OCI-LY1 (cell line): ENCODE data around the gene STX8.

Source experiments
- H2AFZ ChIP-seq: fragments of 200-600 bp; sonication (generic), shearing (Covaris generic); 2 replicates; pipeline ENCODE4 v1.6.0; 2014; ENCODE audit warnings: antibody characterized with exemption, mild to moderate bottlenecking, low read length
- H3F3A ChIP-seq: fragments of 200-600 bp; sonication (generic), shearing (Covaris generic); 2 replicates; pipeline ENCODE4 v1.6.0; 2014; ENCODE audit warnings: mild to moderate bottlenecking, antibody characterized with exemption, low read length, moderate library complexity; ENCODE audit not compliant: insufficient read depth
- H3K27ac ChIP-seq: fragments of 200-600 bp; sonication (generic); 2 replicates; pipeline ENCODE4 v1.5.1; 2014; ENCODE audit warnings: low read length, mixed run types, mild to moderate bottlenecking, low read depth; ENCODE audit not compliant: poor library complexity, severe bottlenecking
- H3K27me3 ChIP-seq: fragments of 200-600 bp; sonication (generic); 2 replicates; pipeline ENCODE4 v1.6.0; 2014; ENCODE audit warnings: antibody characterized with exemption, mild to moderate bottlenecking, low read length, moderate library complexity; ENCODE audit not compliant: insufficient read depth
- H3K36me3 ChIP-seq: fragments of 200-600 bp; sonication (generic); 2 replicates; pipeline ENCODE4 v1.6.1; 2014; ENCODE audit warnings: mild to moderate bottlenecking, antibody characterized with exemption, low read length, moderate library complexity, mixed read lengths; ENCODE audit not compliant: insufficient read depth
- H3K4me1 ChIP-seq: fragments of 200-600 bp; sonication (generic); 2 replicates; pipeline ENCODE4 v1.5.1; 2014; ENCODE audit warnings: mild to moderate bottlenecking, low read length, moderate library complexity; ENCODE audit not compliant: insufficient read depth, severe bottlenecking
- H3K4me2 ChIP-seq: fragments of 200-600 bp; sonication (generic), shearing (Covaris generic); 2 replicates; pipeline ENCODE4 v1.6.1; 2014; ENCODE audit warnings: low read length
- H3K4me3 ChIP-seq: fragments of 200-600 bp; sonication (generic); 2 replicates; pipeline ENCODE4 v1.5.1; 2014; ENCODE audit warnings: low read length, low read depth, mild to moderate bottlenecking, mixed read lengths; ENCODE audit not compliant: poor library complexity, severe bottlenecking
- H3K79me2 ChIP-seq: fragments of 200-600 bp; shearing (Covaris generic); 2 replicates; pipeline ENCODE4 v1.6.1; 2016; ENCODE audit warnings: mixed run types, low read length, mixed read lengths; ENCODE audit not compliant: insufficient read depth
- H3K9ac ChIP-seq: fragments of 200-600 bp; sonication (generic), shearing (Covaris generic); 2 replicates; pipeline ENCODE4 v1.6.1; 2014; ENCODE audit warnings: mild to moderate bottlenecking, low read length, mixed read lengths
- H3K9me2 ChIP-seq: fragments of 200-600 bp; sonication (generic), shearing (Covaris generic); 2 replicates; pipeline ENCODE4 v1.6.1; 2014; ENCODE audit warnings: low read depth, mild to moderate bottlenecking, low read length, mixed read lengths
- H3K9me3 ChIP-seq: fragments of 200-600 bp; shearing (Covaris generic); 2 replicates; pipeline ENCODE4 v1.6.1; 2014; ENCODE audit warnings: low read length, mixed read lengths
- H4K20me1 ChIP-seq: fragments of 200-600 bp; sonication (generic), shearing (Covaris generic); 2 replicates; pipeline ENCODE4 v1.6.0; 2016; ENCODE audit warnings: mild to moderate bottlenecking, low read length; ENCODE audit not compliant: insufficient read depth
- CTCF ChIP-seq: fragments of 200-600 bp; sonication (generic), shearing (Covaris generic); IDR thresholded peaks from 2 replicates; pipeline ENCODE4 v1.5.1; 2017; ENCODE audit warnings: mild to moderate bottlenecking, antibody characterized with exemption, low read length, moderate library complexity, mixed read lengths
- EZH2 ChIP-seq: fragments of 200-600 bp; sonication (generic), shearing (Covaris generic); IDR thresholded peaks from 2 replicates; pipeline ENCODE4 v1.8.0; 2017; ENCODE audit warnings: borderline replicate concordance, mixed run types, mild to moderate bottlenecking, antibody characterized with exemption, low read length, moderate library complexity, mixed read lengths

Gene STX8

GRCh38 chr17:9218064-9218635 lies 357.5 kb downstream of the STX8 start:
- H3K9me3 ChIP-seq = peaks cover 10% of the 10 kb centered on the region
- H3K27me3 ChIP-seq = no peaks in the 10 kb centered on the region
- no peak overlapping the region for H3K4me2 ChIP-seq
- H3K4me1 ChIP-seq = no peaks in the 10 kb centered on the region
- no peak overlapping the region for H2AFZ ChIP-seq
- no peaks in the 10 kb centered on the region; the same call in 1 of the 2 replicates for H3K36me3 ChIP-seq
- H3K9me2 ChIP-seq = no peaks in the 10 kb centered on the region
- H3F3A ChIP-seq = no peaks in the 10 kb centered on the region
- TF ChIP-seq CTCF = no peak
- TF ChIP-seq EZH2 = no peak
- H4K20me1 ChIP-seq = no peaks in the 10 kb centered on the region
- H3K79me2 ChIP-seq = no peaks in the 10 kb centered on the region
- H3K9ac ChIP-seq = no peak overlapping the region
- no peak overlapping the region for H3K27ac ChIP-seq
- H3K4me3 ChIP-seq = no peak overlapping the region

- no peak overlapping the region for H3K9ac ChIP-seq
- H3F3A ChIP-seq = no peaks in the 10 kb centered on the region
- no peak overlapping the region for H3K27ac ChIP-seq
- H3K4me2 ChIP-seq = no peak overlapping the region
- H3K9me2 ChIP-seq = no peaks in the 10 kb centered on the region
- no peaks in the 10 kb centered on the region for H3K79me2 ChIP-seq
- H4K20me1 ChIP-seq = no peaks in the 10 kb centered on the region
- no peaks in the 10 kb centered on the region for H3K27me3 ChIP-seq
- H3K9me3 ChIP-seq = peaks cover 10% of the 10 kb centered on the region
- no peak overlapping the region for H2AFZ ChIP-seq
- H3K36me3 ChIP-seq = no peaks in the 10 kb centered on the region; the same call in 1 of the 2 replicates
- H3K4me3 ChIP-seq = no peak overlapping the region
- H3K4me1 ChIP-seq = no peaks in the 10 kb centered on the region
- TF ChIP-seq CTCF (no peak), EZH2 (no peak)
These were observed 358.2 kb downstream of the STX8 start for GRCh38 chr17:9217151-9218056.

- H3K27me3 ChIP-seq = no peaks in the 10 kb centered on the region
- TF ChIP-seq CTCF = no peak
- no peak for TF ChIP-seq EZH2
- H3K79me2 ChIP-seq = no peaks in the 10 kb centered on the region
- H3K27ac ChIP-seq = no peak overlapping the region
- no peak overlapping the region for H3K4me3 ChIP-seq
- H3K9ac ChIP-seq = no peak overlapping the region
- H4K20me1 ChIP-seq = no peaks in the 10 kb centered on the region
- H3K9me2 ChIP-seq = no peaks in the 10 kb centered on the region
- no peak overlapping the region for H2AFZ ChIP-seq
- peaks cover 10% of the 10 kb centered on the region for H3K9me3 ChIP-seq
- H3K36me3 ChIP-seq = no peaks in the 10 kb centered on the region; the same call in 1 of the 2 replicates
- no peaks in the 10 kb centered on the region for H3K4me1 ChIP-seq
- no peak overlapping the region for H3K4me2 ChIP-seq
- no peaks in the 10 kb centered on the region for H3F3A ChIP-seq
These were observed 360.2 kb downstream of the STX8 start for GRCh38 chr17:9215465-9215864.
